ENCODE measurements around the gene E2F4. TPM values are rescaled to one million over a fixed set of nuclear protein-coding genes. Genes with fewer than 3 reads are reported as not detected.

The E2F4 gene
- total and polyA plus RNA-seq, 9 of the 15 experiments (the other 6 are each of a cell fraction or from before 2014, with no cell fraction given) = 9.7 to 139 (median 106) TPM

GRCh38 chr16:67158637-67159600 lies 33.0 kb upstream of the E2F4 start (continued):
- TF ChIP-seq PRPF4 (IDR thresholded peaks at IDR 0.05; ENCODE audit: insufficient read depth, low read depth, low read length, poor library complexity, severe bottlenecking) (no peak), THAP7 (CRISPR knock-in tag; IDR thresholded peaks at IDR 0.05) (no peak), ELF4 (CRISPR knock-in tag; IDR thresholded peaks at IDR 0.05) (no peak), EZH2 (IDR thresholded peaks at IDR 0.05; ENCODE audit: borderline replicate concordance, low read depth, low read length) (no peak), ZNF76 (CRISPR knock-in tag; IDR thresholded peaks at IDR 0.05; ENCODE audit: borderline replicate concordance) (no peak), PHB (CRISPR knock-in tag; IDR thresholded peaks at IDR 0.05) (no peak), ZBTB5 (IDR thresholded peaks at IDR 0.05) (no peak), NFXL1 (CRISPR knock-in tag; IDR thresholded peaks at IDR 0.05) (no peak), ZNF143 (CRISPR knock-in tag; IDR thresholded peaks at IDR 0.05) (no peak), ZNF232 (CRISPR knock-in tag; IDR thresholded peaks at IDR 0.05) (0 out of 2 replicates have a peak, but pooled peaks have one; percentile 33), ZNF175 (CRISPR knock-in tag; IDR thresholded peaks at IDR 0.05; ENCODE audit: low read depth) (no peak), ZNF146 (CRISPR knock-in tag; IDR thresholded peaks at IDR 0.05; ENCODE audit: unreplicated experiment) (peak; percentile 4), E2F5 (CRISPR knock-in tag; IDR thresholded peaks at IDR 0.05) (no peak), ZBTB7A (IDR thresholded peaks at IDR 0.05; ENCODE audit: borderline replicate concordance, control insufficient read depth, low read depth, low read length) (peak; percentile 50; the same call in 1 of the 2 replicates), LCOR (CRISPR knock-in tag; IDR thresholded peaks at IDR 0.05) (no peak), XRCC5 (IDR thresholded peaks at IDR 0.05; ENCODE audit: low read depth, low read length) (no peak), CXXC5 (CRISPR knock-in tag; IDR thresholded peaks at IDR 0.05) (no peak), ETV5 (CRISPR knock-in tag; IDR thresholded peaks at IDR 0.05; ENCODE audit: low read depth) (no peak), ELF1 (tag; IDR thresholded peaks at IDR 0.05) (no peak), TCF7 (IDR thresholded peaks at IDR 0.05; ENCODE audit: borderline replicate concordance) (no peak), ZFP30 (CRISPR knock-in tag; IDR thresholded peaks at IDR 0.05; ENCODE audit: borderline replicate concordance) (no peak), ARID3A (IDR thresholded peaks at IDR 0.05; ENCODE audit: borderline replicate concordance, low read depth, low read length) (no peak), HNRNPK (IDR thresholded peaks at IDR 0.05; ENCODE audit: low read depth, low read length, poor library complexity, severe bottlenecking) (no peak)
